C1 segment of cervical spinal cord (tissue), 14 donors: ENCODE measurements around the gene KCNV2.

Experiments used
- DNase-seq, 14 donors: peaks; one replicate each; lab custom pipeline; 2025; lab: John Stamatoyannopoulos, UW

KCNV2 gene

DNA sequence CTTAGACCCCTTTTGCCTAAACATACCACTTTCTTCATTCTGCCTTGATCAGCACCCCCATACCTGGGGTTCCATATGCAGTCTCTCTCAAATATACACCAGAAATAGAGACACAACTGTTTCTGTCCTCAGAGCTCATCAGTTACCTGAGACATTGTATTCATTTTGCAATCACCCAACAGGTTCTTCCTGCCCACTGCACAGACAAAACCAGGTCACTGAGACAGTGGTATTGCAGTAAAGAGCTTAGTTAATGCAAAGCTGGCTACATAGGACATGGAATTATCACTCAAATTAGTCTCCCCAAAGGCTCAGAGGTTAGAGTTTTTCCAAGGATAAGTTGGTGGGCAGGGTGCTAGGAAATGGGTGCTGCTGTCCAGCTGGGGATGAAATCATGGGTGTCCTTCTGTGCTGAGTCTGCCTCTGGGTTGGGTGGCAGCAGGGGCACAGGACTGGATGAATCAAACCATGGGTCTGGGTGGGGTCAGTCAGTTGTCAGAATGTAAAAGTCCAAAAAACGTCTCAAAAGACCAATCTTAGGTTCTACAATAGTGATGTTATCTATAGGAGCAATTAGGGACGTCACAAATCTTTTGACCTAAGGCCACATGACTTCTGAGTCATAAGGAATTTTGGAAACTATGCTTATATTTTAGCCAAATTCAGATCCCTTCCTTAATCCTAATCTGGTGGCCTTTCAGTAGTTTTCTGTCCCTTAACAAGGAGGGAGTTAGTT lies 41.0 kb downstream of the KCNV2 start:
- no peak for DNase-seq

DNA sequence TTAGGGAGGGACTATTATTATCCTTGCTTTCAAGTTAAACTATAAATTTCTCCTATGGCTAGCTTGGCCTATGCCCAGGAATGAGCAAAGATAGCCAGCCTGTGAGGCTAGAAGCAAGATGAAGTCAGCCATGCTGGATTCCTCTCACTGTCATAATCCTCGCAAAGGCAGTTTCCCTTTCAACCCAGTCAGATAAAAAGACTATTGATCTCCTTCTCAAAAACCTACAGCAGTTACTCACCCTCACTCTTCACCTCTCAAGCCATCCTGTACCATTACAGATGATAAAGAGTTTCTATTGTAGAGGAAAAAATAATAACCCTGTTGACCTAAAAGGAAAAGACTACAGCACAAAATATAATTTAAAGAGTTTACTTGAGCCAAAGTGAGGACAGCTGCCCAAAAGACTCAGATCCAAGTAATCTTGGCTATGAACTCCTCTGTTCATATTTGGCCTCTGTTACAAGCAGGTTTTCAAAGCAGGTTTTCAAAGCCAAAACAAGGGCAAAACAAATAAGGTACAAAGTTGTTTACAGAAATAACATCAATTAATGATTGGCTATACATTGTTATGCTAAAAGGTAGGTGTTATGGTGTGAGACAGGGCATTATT lies 41.7 kb downstream of the KCNV2 start:
- DNase-seq: no peak

DNA sequence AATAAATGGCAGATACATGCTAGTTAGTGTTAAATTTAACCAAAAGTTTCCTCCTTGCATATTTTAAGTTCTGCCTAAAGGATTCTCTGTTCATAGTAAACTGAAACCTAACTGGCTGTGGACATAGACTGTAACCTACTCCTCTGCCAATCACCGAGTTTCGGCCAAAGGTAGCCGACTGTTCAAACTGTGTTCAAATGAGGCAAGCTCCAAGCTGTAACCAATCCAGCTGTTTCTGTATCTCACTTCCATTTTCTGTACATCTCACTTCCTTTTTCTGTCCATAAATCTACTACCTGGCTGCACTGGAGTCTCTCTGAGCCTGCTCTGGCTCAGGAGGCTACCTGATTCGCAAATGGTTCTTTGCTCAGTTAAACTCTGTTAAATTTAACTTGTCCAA lies 44.1 kb downstream of the KCNV2 start:
- no peak for DNase-seq

DNA sequence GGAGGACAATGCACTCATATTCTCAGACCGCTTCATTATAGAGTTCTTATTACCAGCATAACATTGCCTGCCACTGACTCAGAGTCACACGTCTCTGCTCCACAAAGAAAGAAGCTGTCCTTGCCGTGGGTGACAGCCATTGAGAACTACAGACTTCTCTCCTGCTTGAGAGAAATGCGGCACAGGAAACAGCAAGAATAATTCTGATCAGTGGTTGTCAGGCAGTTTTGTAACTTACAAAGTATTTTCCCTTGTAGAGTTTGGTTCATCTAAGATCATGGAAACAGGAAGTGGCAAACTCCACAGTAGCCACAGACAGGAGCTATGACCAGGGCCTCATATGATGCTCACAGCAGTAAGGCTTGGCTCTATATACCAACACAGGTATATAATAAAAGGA lies 47.0 kb downstream of the KCNV2 start:
- DNase-seq: no peak

DNA sequence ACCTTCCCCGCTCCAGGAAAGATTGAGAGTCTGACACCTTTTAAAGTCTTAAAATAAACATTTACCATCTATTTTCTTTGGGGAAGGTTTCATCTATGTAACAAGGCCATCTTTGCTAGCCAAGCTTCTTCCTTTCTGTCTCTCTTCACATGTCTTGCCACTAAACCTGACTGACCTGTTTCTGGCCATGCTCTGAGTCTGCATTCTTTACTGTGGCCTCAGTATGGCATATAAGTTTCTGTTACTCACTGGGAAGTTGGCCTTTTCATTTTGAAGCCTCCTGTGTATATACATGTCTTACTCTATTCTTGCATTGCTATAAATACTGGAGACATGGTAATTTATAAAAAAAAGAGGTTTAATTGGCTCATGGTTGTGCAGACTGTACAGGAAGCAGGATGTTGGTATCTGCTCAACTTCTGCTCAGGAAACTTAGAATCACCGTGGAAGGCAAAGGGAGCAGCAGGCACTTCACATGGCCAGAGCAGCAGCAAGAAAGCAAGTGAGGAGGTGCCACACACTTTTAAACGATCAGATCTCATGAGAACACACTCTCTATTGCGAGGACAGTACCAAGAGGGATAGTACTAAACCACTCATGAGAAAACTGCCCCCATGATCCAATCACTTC lies 48.1 kb downstream of the KCNV2 start:
- DNase-seq: no peak

DNA sequence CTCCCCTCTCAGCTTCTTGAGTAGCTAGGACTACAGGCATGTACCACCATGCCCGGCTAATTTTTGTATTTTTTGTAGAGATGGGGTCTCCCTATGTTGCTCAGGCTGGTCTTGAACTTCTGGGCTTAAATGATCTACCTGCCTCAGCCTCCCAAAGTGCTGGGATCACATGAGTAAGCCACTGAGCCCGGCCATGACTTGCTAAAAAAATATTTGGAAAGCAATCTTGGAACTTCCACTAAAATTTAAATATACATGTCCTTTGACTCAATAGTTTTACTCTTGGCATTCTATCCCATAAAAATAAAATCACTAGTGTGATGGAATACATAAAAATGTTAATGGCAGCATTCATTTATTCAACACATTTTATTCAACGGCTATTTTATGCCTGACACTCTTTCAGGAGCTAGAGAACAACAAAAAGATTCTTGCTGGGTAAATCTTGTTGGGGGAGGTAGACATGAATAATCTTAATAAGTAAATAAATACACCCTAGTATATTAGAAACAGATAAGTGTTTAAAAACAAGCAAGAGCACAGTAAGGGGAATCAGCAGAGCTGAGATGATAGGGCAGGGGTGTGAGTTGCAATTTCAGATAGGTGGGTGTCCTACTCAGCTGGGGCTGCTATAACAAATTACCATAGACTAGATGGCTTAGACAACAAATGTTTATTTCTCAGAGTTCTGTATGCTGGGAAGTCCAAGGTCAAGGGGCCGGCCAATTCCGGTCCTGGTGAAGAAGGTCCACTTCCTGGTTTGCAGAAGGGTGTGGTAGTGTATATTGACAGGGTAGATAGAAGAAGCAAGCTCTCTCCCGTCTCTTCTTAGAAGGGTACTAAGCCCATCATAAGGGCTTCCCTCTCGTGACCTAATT lies 50.7 kb downstream of the KCNV2 start:
- no peak for DNase-seq

DNA sequence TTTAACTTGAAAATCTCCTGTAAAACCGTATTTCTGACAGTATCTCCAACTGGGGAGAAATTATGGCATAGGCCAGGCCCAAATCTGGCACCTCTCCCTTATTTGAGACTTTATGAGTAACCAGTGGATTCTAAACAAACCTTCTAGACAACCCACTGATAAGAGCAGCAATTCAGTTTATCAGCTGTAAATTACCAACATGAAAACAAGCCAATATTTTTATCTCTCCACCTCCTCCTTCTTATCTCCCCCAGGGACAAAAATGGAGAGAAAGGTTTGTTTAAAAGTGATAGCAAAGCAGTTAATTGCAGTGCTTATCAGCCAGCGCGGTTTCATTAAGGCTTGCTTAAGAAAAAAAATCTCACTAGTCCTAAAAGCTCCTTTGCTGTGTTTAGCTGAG lies 53.8 kb downstream of the KCNV2 start:
- DNase-seq: no peak

DNA sequence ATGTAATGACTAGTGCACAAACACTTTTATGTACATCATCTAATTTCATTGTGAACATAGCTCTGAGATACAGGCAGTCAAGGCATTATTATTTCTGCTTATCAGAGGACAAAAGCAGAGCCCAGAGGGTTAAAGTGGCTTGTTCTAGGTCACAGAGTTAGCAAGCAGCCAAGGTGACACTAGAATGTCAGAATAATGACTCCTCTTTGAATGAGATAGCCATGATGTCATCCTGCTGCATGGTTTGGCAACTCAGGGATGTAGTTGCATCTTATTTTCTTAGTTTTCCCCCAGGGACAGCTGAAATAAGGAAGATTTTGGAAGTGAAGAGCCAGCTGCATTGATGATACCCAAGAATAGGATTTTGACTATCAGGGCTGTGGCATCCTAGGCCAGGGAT lies 54.4 kb downstream of the KCNV2 start:
- DNase-seq: no peak

DNA sequence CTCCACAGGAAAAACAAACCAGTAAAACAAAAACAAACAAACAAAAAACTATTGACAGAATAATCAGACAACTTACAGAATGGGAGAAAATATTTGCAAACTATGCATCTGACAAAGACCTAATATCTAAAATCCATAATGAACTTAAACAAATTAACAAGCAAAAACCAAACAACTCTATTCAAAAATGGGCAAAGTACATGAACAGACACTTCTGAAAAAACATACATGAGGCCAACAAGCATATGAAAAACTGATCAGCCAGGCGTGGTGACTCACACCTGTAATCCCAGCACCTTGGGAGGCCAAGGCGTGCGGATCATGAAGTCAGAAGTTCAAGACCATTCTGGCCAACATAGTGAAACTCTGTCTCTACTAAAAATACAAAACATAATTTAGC lies 60.1 kb downstream of the KCNV2 start:
- DNase-seq: no peak

DNA sequence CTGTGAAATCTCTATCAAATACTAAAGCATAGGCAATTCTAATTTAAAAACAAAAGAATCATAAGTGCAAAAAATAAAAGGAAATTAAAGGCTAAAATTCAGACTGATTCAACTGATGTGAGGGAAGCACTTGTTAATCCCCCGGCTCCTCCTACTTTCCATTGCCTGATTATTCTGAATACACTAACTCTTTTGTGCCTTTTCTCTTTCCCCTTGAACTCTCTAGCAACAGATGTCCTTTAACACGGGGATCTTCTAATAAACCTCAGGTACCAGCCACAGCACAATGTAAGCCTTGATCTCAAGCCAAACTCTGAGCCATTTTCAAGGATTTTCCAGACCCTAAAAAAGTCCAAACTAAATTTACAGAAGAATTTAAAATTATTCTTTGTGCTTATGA lies 61.5 kb downstream of the KCNV2 start:
- DNase-seq: no peak
